ENCODE results near the gene LRCH3. TPM values are rescaled to one million over a fixed set of nuclear protein-coding genes. Genes with fewer than 3 reads are reported as not detected.

The LRCH3 gene
- total and polyA plus RNA-seq, 4 donors, result 15.4 to 104 (median 47.2) TPM

- Histone ChIP-seq H3K4me1 (ENCODE audit: control insufficient read depth in 1 of 2, insufficient read depth in 2 of 2, low read length in 2 of 2) (peaks cover 5 to 6% of the 10 kb centered on the region in 2 donors), H3K9me3 (ENCODE audit: control insufficient read depth, low read length) (no peaks in the 10 kb centered on the region), H3K36me3 (ENCODE audit: control insufficient read depth in 1 of 2, insufficient read depth in 2 of 2, low read length in 1 of 2) (no peaks in the 10 kb centered on the region), H3K4me3 (ENCODE audit: low read length in 2 of 2) (peak overlapping the region in 1 of 2 donors; percentile 8), H3K27me3 (ENCODE audit: control insufficient read depth in 1 of 2, insufficient read depth in 2 of 2, low read length in 1 of 2) (no peaks in the 10 kb centered on the region), H3K27ac (ENCODE audit: low read depth in 1 of 2, low read length in 2 of 2) (peak overlapping the region in 1 of 2 donors; percentile 93)
- 10 to 22% methylated on average over 2 of the region's 2 CpGs for WGBS, 2 donors
- intact Hi-C loops (cut with DNase I), result loop anchor here in 1 of 2 donors (10.0 kb wide), 1 partner anchor 55 kb away; no protein-coding TSS in a partner anchor
- DNase-seq (no peak), ATAC-seq (ENCODE audit: low FRiP score) (peak; percentile 72)
Observed at GRCh38 chr3:197809356-197810020, 18.4 kb downstream of the LRCH3 start.

DNA sequence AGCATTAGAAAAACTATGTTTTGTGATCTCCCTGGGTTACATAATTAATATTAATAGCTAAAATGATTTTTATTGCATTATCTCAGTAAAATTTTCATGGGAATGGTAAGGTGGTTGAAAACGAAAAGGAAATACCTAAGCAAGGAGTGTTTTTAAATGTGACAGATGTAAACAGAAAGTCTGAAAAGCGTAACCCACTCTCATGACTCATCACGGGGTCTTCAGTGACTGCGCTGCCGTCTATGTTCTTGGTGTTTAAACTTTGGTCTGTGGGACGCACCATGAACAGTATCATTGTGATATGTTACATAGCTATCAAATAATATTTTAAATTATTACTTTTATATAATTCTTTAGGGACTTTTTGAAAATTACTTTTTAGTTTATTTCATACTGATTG is 19.8 kb downstream of the LRCH3 start:
- Histone ChIP-seq H3K4me3 (ENCODE audit: low read length in 2 of 2) (no peak overlapping the region), H3K27me3 (ENCODE audit: control insufficient read depth in 1 of 2, insufficient read depth in 2 of 2, low read length in 1 of 2) (no peaks in the 10 kb centered on the region), H3K36me3 (ENCODE audit: control insufficient read depth in 1 of 2, insufficient read depth in 2 of 2, low read length in 1 of 2) (no peaks in the 10 kb centered on the region), H3K9me3 (ENCODE audit: control insufficient read depth, low read length) (no peaks in the 10 kb centered on the region), H3K4me1 (ENCODE audit: control insufficient read depth in 1 of 2, insufficient read depth in 2 of 2, low read length in 2 of 2) (peaks cover 5 to 6% of the 10 kb centered on the region in 2 donors), H3K27ac (ENCODE audit: low read depth in 1 of 2, low read length in 2 of 2) (peak overlapping the region in 1 of 2 donors; percentile 54)
- intact Hi-C loops (cut with DNase I), result no loop called here
- no peak for ATAC-seq (ENCODE audit: low FRiP score)
- 56 to 66% methylated on average over 6 of the region's 6 CpGs for WGBS, 2 donors
- DNase-seq, result no peak

DNA sequence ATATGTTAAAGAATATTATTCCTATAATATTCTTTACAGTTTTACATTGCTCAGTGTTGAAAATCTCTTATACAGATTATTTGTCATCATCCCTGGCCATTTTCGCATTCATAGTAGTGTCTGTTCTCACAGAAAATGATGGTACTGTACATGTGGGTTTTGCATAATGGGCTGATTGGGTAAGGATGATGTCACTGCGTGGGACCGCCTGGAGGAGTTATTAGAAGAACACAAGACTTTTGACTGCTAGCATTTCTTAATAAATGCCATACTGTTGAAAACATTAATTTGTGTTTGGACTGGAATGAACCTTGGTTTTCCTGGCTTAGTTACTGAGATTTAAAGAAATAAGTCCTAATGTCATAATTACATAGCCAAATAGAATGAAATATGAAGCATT is 20.3 kb downstream of the LRCH3 start:
- Histone ChIP-seq H3K27ac (ENCODE audit: low read depth in 1 of 2, low read length in 2 of 2) (no peak overlapping the region), H3K9me3 (ENCODE audit: control insufficient read depth, low read length) (no peaks in the 10 kb centered on the region), H3K27me3 (ENCODE audit: control insufficient read depth in 1 of 2, insufficient read depth in 2 of 2, low read length in 1 of 2) (no peaks in the 10 kb centered on the region), H3K4me1 (ENCODE audit: control insufficient read depth in 1 of 2, insufficient read depth in 2 of 2, low read length in 2 of 2) (peaks cover 5 to 6% of the 10 kb centered on the region in 2 donors), H3K36me3 (ENCODE audit: control insufficient read depth in 1 of 2, insufficient read depth in 2 of 2, low read length in 1 of 2) (no peaks in the 10 kb centered on the region), H3K4me3 (ENCODE audit: low read length in 2 of 2) (no peak overlapping the region)
- DNase-seq (peak in 1 of 2 donors; percentile 62), ATAC-seq (ENCODE audit: low FRiP score) (peak; percentile 83)
- intact Hi-C loops (cut with DNase I), result no loop called here
- WGBS, 2 donors, result 3 to 10% methylated on average over 3 of the region's 3 CpGs

GRCh38 chr3:197814372-197814771 is 23.3 kb downstream of the LRCH3 start:
- no peaks in the 10 kb centered on the region for H3K27me3 ChIP-seq (ENCODE audit: control insufficient read depth in 1 of 2, insufficient read depth in 2 of 2, low read length in 1 of 2)
- H3K9me3 ChIP-seq (ENCODE audit: control insufficient read depth, low read length), result no peaks in the 10 kb centered on the region
- no peaks in the 10 kb centered on the region for H3K36me3 ChIP-seq (ENCODE audit: control insufficient read depth in 1 of 2, insufficient read depth in 2 of 2, low read length in 1 of 2)
- intact Hi-C loops (cut with DNase I), result no loop called here
- H3K4me1 ChIP-seq (ENCODE audit: control insufficient read depth in 1 of 2, insufficient read depth in 2 of 2, low read length in 2 of 2), result no peaks in the 10 kb centered on the region
- H3K27ac ChIP-seq (ENCODE audit: low read depth in 1 of 2, low read length in 2 of 2), result peak overlapping the region in 1 of 2 donors; percentile 10
- no peak for DNase-seq
- no peak overlapping the region for H3K4me3 ChIP-seq (ENCODE audit: low read length in 2 of 2)
- ATAC-seq (ENCODE audit: low FRiP score), result no peak
- WGBS, 2 donors, result 92% methylated on average over 4 of the region's 4 CpGs

- Histone ChIP-seq H3K27ac (ENCODE audit: low read depth in 1 of 2, low read length in 2 of 2) (no peak overlapping the region), H3K27me3 (ENCODE audit: control insufficient read depth in 1 of 2, insufficient read depth in 2 of 2, low read length in 1 of 2) (no peaks in the 10 kb centered on the region), H3K9me3 (ENCODE audit: control insufficient read depth, low read length) (no peaks in the 10 kb centered on the region), H3K4me1 (ENCODE audit: control insufficient read depth in 1 of 2, insufficient read depth in 2 of 2, low read length in 2 of 2) (no peaks in the 10 kb centered on the region), H3K4me3 (ENCODE audit: low read length in 2 of 2) (no peak overlapping the region), H3K36me3 (ENCODE audit: control insufficient read depth in 1 of 2, insufficient read depth in 2 of 2, low read length in 1 of 2) (no peaks in the 10 kb centered on the region)
- ATAC-seq (ENCODE audit: low FRiP score) (no peak), DNase-seq (no peak)
- intact Hi-C loops (cut with DNase I), result no loop called here
- WGBS, 2 donors, result 62 to 66% methylated on average over 8 of the region's 8 CpGs
Observed at GRCh38 chr3:197820550-197821335, 29.7 kb downstream of the LRCH3 start.

- Histone ChIP-seq H3K27ac (ENCODE audit: low read depth in 1 of 2, low read length in 2 of 2) (no peak overlapping the region), H3K9me3 (ENCODE audit: control insufficient read depth, low read length) (no peaks in the 10 kb centered on the region), H3K4me3 (ENCODE audit: low read length in 2 of 2) (no peak overlapping the region), H3K27me3 (ENCODE audit: control insufficient read depth in 1 of 2, insufficient read depth in 2 of 2, low read length in 1 of 2) (no peaks in the 10 kb centered on the region), H3K4me1 (ENCODE audit: control insufficient read depth in 1 of 2, insufficient read depth in 2 of 2, low read length in 2 of 2) (no peaks in the 10 kb centered on the region), H3K36me3 (ENCODE audit: control insufficient read depth in 1 of 2, insufficient read depth in 2 of 2, low read length in 1 of 2) (peaks cover 0 to 7% of the 10 kb centered on the region in 2 donors)
- ATAC-seq (ENCODE audit: low FRiP score) (no peak), DNase-seq (no peak)
- WGBS, 2 donors, result 94% methylated on average over 3 of the region's 3 CpGs
- intact Hi-C loops (cut with DNase I), result no loop called here
Observed at GRCh38 chr3:197829397-197830045, 38.5 kb downstream of the LRCH3 start.

GRCh38 chr3:197830308-197830966 is 39.4 kb downstream of the LRCH3 start:
- WGBS, 2 donors, result 75 to 79% methylated on average over 6 of the region's 6 CpGs
- H3K9me3 ChIP-seq (ENCODE audit: control insufficient read depth, low read length), result no peaks in the 10 kb centered on the region
- H3K4me3 ChIP-seq (ENCODE audit: low read length in 2 of 2), result no peak overlapping the region
- ATAC-seq (ENCODE audit: low FRiP score) (no peak), DNase-seq (no peak)
- H3K4me1 ChIP-seq (ENCODE audit: control insufficient read depth in 1 of 2, insufficient read depth in 2 of 2, low read length in 2 of 2), result no peaks in the 10 kb centered on the region
- no peak overlapping the region for H3K27ac ChIP-seq (ENCODE audit: low read depth in 1 of 2, low read length in 2 of 2)
- peaks cover 0 to 7% of the 10 kb centered on the region in 2 donors for H3K36me3 ChIP-seq (ENCODE audit: control insufficient read depth in 1 of 2, insufficient read depth in 2 of 2, low read length in 1 of 2)
- intact Hi-C loops (cut with DNase I), result no loop called here
- H3K27me3 ChIP-seq (ENCODE audit: control insufficient read depth in 1 of 2, insufficient read depth in 2 of 2, low read length in 1 of 2), result no peaks in the 10 kb centered on the region

- no peak for ATAC-seq (ENCODE audit: low FRiP score)
- H3K36me3 ChIP-seq (ENCODE audit: control insufficient read depth in 1 of 2, insufficient read depth in 2 of 2, low read length in 1 of 2), result peaks cover 0 to 7% of the 10 kb centered on the region in 2 donors
- 87 to 92% methylated on average over 8 of the region's 8 CpGs for WGBS, 2 donors
- no peaks in the 10 kb centered on the region for H3K4me1 ChIP-seq (ENCODE audit: control insufficient read depth in 1 of 2, insufficient read depth in 2 of 2, low read length in 2 of 2)
- intact Hi-C loops (cut with DNase I), result no loop called here
- H3K27ac ChIP-seq (ENCODE audit: low read depth in 1 of 2, low read length in 2 of 2), result no peak overlapping the region
- no peaks in the 10 kb centered on the region for H3K27me3 ChIP-seq (ENCODE audit: control insufficient read depth in 1 of 2, insufficient read depth in 2 of 2, low read length in 1 of 2)
- no peak overlapping the region for H3K4me3 ChIP-seq (ENCODE audit: low read length in 2 of 2)
- no peaks in the 10 kb centered on the region for H3K9me3 ChIP-seq (ENCODE audit: control insufficient read depth, low read length)
- DNase-seq, result no peak
Observed at GRCh38 chr3:197830967-197831313, 39.9 kb downstream of the LRCH3 start.

All from aorta (tissue), 5 donors.